Activated T-helper 2 cell treated with anti-CD3 and anti-CD28 coated beads, Interferon-gamma antibody, Interleukin-2, Interleukin-4, amounts not matched to agents 10 μg/mL and 5 μg/mL and 100 μg/mL, durations not matched to agents 14 hours and 24 hours and 36 hours (primary cell): ENCODE results near the gene ALG14. TPM values are rescaled to one million over a fixed set of nuclear protein-coding genes. Genes with fewer than 3 reads are reported as not detected.

Experiments used
- DNase-seq: peaks from one replicate; pipeline ENCODE4 v3.0.0; 2021; ENCODE audit warnings: low spot score
- H3K27ac Mint-ChIP-seq: one replicate; pipeline ENCODE4 v1.8.0; 2021; ENCODE audit warnings: mixed read lengths
- H3K27me3 Mint-ChIP-seq: one replicate; pipeline ENCODE4 v1.8.0; 2021; ENCODE audit warnings: low read depth, mixed read lengths
- H3K36me3 Mint-ChIP-seq: one replicate; pipeline ENCODE4 v1.8.0; 2021; ENCODE audit warnings: low read depth, mixed read lengths
- H3K4me1 Mint-ChIP-seq: one replicate; pipeline ENCODE4 v1.8.0; 2021; ENCODE audit warnings: low read depth, mixed read lengths
- H3K4me3 Mint-ChIP-seq: one replicate; pipeline ENCODE4 v1.8.0; 2021; ENCODE audit warnings: low read depth, mild to moderate bottlenecking, moderate library complexity, mixed read lengths
- H3K9me3 Mint-ChIP-seq: one replicate; pipeline ENCODE4 v1.8.0; 2021; ENCODE audit warnings: mixed read lengths
- intact Hi-C: fragments of 100-400 bp; cut with micrococcal nuclease; formaldehyde crosslinking; loops from one replicate; pipeline ENCODE4 v1.15.1; 2023
- total RNA-seq: library from RNA; stranded (reverse); gene quantifications from 2 replicates; pipeline ENCODE4 v1.2.3, GENCODE V29; 2022

The ALG14 gene
- total RNA-seq, 1 donor from 2014 or later = 2.4 TPM

- H3K4me3 Mint-ChIP-seq = no peak overlapping the region
- H3K9me3 Mint-ChIP-seq = no peaks in the 10 kb centered on the region
- intact Hi-C loops = no loop called here
Measured at GRCh38 chr1:94992863-94993563, 79.7 kb downstream of the ALG14 start.

GRCh38 chr1:94992161-94992560 is 80.6 kb downstream of the ALG14 start:
- no peaks in the 10 kb centered on the region for H3K9me3 Mint-ChIP-seq
- no peak overlapping the region for H3K4me3 Mint-ChIP-seq
- H3K27me3 Mint-ChIP-seq = peaks cover 1% of the 10 kb centered on the region
- no peak for DNase-seq
- H3K27ac Mint-ChIP-seq = no peak overlapping the region
- no peaks in the 10 kb centered on the region for H3K4me1 Mint-ChIP-seq
- H3K36me3 Mint-ChIP-seq = no peaks in the 10 kb centered on the region
- intact Hi-C loops = no loop called here

More at GRCh38 chr1:94992863-94993563, 79.7 kb downstream of the ALG14 start:
- no peaks in the 10 kb centered on the region for H3K4me1 Mint-ChIP-seq
- H3K27ac Mint-ChIP-seq = no peak overlapping the region
- no peak for DNase-seq
- no peaks in the 10 kb centered on the region for H3K36me3 Mint-ChIP-seq
- H3K27me3 Mint-ChIP-seq = peaks cover 1% of the 10 kb centered on the region

GRCh38 chr1:94989911-94990473 is 82.8 kb downstream of the ALG14 start:
- Mint-ChIP-seq H3K27me3 (peaks cover 2% of the 10 kb centered on the region), H3K36me3 (no peaks in the 10 kb centered on the region), H3K9me3 (no peaks in the 10 kb centered on the region), H3K4me3 (no peak overlapping the region), H3K4me1 (no peaks in the 10 kb centered on the region), H3K27ac (no peak overlapping the region)
- intact Hi-C loops = no loop called here
- no peak for DNase-seq

- Mint-ChIP-seq H3K4me1 (no peaks in the 10 kb centered on the region), H3K27me3 (peaks cover 2% of the 10 kb centered on the region), H3K27ac (no peak overlapping the region), H3K4me3 (no peak overlapping the region), H3K36me3 (no peaks in the 10 kb centered on the region), H3K9me3 (no peaks in the 10 kb centered on the region)
- intact Hi-C loops = no loop called here
- no peak for DNase-seq
Measured at GRCh38 chr1:94989398-94989797, 83.4 kb downstream of the ALG14 start.

- Mint-ChIP-seq H3K27me3 (peaks cover 2% of the 10 kb centered on the region), H3K9me3 (no peaks in the 10 kb centered on the region), H3K36me3 (no peaks in the 10 kb centered on the region), H3K27ac (no peak overlapping the region), H3K4me3 (no peak overlapping the region), H3K4me1 (no peaks in the 10 kb centered on the region)
- intact Hi-C loops = no loop called here
- DNase-seq = no peak
Measured at GRCh38 chr1:94988356-94988755, 84.4 kb downstream of the ALG14 start.

GRCh38 chr1:94986783-94987182 is 86.0 kb downstream of the ALG14 start:
- Mint-ChIP-seq H3K27me3 (peaks cover 2% of the 10 kb centered on the region), H3K4me1 (no peaks in the 10 kb centered on the region), H3K9me3 (no peaks in the 10 kb centered on the region), H3K27ac (no peak overlapping the region), H3K4me3 (no peak overlapping the region), H3K36me3 (no peaks in the 10 kb centered on the region)
- no peak for DNase-seq
- intact Hi-C loops = no loop called here

GRCh38 chr1:94983171-94983739 is 89.5 kb downstream of the ALG14 start:
- H3K4me3 Mint-ChIP-seq = no peak overlapping the region
- intact Hi-C loops = no loop called here
- H3K9me3 Mint-ChIP-seq = no peaks in the 10 kb centered on the region
- H3K4me1 Mint-ChIP-seq = peaks cover 4% of the 10 kb centered on the region
- no peaks in the 10 kb centered on the region for H3K36me3 Mint-ChIP-seq
- peaks cover 2% of the 10 kb centered on the region for H3K27me3 Mint-ChIP-seq
- DNase-seq = no peak
- H3K27ac Mint-ChIP-seq = no peak overlapping the region

- H3K4me1 Mint-ChIP-seq = peaks cover 4% of the 10 kb centered on the region
- intact Hi-C loops = no loop called here
- no peak overlapping the region for H3K27ac Mint-ChIP-seq
- H3K27me3 Mint-ChIP-seq = peaks cover 2% of the 10 kb centered on the region
- H3K36me3 Mint-ChIP-seq = no peaks in the 10 kb centered on the region
- no peak for DNase-seq
- no peak overlapping the region for H3K4me3 Mint-ChIP-seq
- no peaks in the 10 kb centered on the region for H3K9me3 Mint-ChIP-seq
Measured at GRCh38 chr1:94982398-94982797, 90.4 kb downstream of the ALG14 start.

GRCh38 chr1:94981575-94981973 is 91.2 kb downstream of the ALG14 start:
- intact Hi-C loops = no loop called here
- DNase-seq = no peak
- no peaks in the 10 kb centered on the region for H3K9me3 Mint-ChIP-seq
- no peaks in the 10 kb centered on the region for H3K36me3 Mint-ChIP-seq
- peaks cover 4% of the 10 kb centered on the region for H3K4me1 Mint-ChIP-seq
- peaks cover 2% of the 10 kb centered on the region for H3K27me3 Mint-ChIP-seq
- no peak overlapping the region for H3K4me3 Mint-ChIP-seq
- H3K27ac Mint-ChIP-seq = no peak overlapping the region

GRCh38 chr1:94980582-94981574 is 91.9 kb downstream of the ALG14 start:
- no peak overlapping the region for H3K4me3 Mint-ChIP-seq
- H3K27me3 Mint-ChIP-seq = no peaks in the 10 kb centered on the region
- H3K9me3 Mint-ChIP-seq = no peaks in the 10 kb centered on the region
- DNase-seq = no peak
- H3K36me3 Mint-ChIP-seq = no peaks in the 10 kb centered on the region
- peaks cover 4% of the 10 kb centered on the region for H3K4me1 Mint-ChIP-seq
- H3K27ac Mint-ChIP-seq = no peak overlapping the region
- intact Hi-C loops = no loop called here

- H3K4me3 Mint-ChIP-seq = no peak overlapping the region
- intact Hi-C loops = no loop called here
- no peaks in the 10 kb centered on the region for H3K9me3 Mint-ChIP-seq
- no peak overlapping the region for H3K27ac Mint-ChIP-seq
- no peaks in the 10 kb centered on the region for H3K27me3 Mint-ChIP-seq
- H3K36me3 Mint-ChIP-seq = no peaks in the 10 kb centered on the region
- no peak for DNase-seq
- peaks cover 4% of the 10 kb centered on the region for H3K4me1 Mint-ChIP-seq
Measured at GRCh38 chr1:94979656-94980581, 92.8 kb downstream of the ALG14 start.

- H3K27ac Mint-ChIP-seq = no peak overlapping the region
- H3K4me1 Mint-ChIP-seq = peaks cover 4% of the 10 kb centered on the region
- H3K27me3 Mint-ChIP-seq = no peaks in the 10 kb centered on the region
- no peaks in the 10 kb centered on the region for H3K36me3 Mint-ChIP-seq
- intact Hi-C loops = no loop called here
- DNase-seq = no peak
- H3K9me3 Mint-ChIP-seq = no peaks in the 10 kb centered on the region
- H3K4me3 Mint-ChIP-seq = no peak overlapping the region
Measured at GRCh38 chr1:94979131-94979530, 93.6 kb downstream of the ALG14 start.
